HG03045 (cell line): ENCODE data around the gene TNFRSF8.

Experiments
- ATAC-seq: cut with Tn5 transposase; IDR thresholded peaks from one replicate; pipeline ENCODE4 v1.9.1; 2021; ENCODE audit warnings: mild to moderate bottlenecking, moderate library complexity; ENCODE audit not compliant: unreplicated experiment

The TNFRSF8 gene

GRCh38 chr1:12140515-12141162 is 77.5 kb downstream of the TNFRSF8 start:
- no peak for ATAC-seq

GRCh38 chr1:12141163-12141850 is 78.2 kb downstream of the TNFRSF8 start:
- no peak for ATAC-seq

- ATAC-seq = no peak
Observed at GRCh38 chr1:12142141-12142823, 79.2 kb downstream of the TNFRSF8 start.

GRCh38 chr1:12142891-12143630 is 80.0 kb downstream of the TNFRSF8 start:
- ATAC-seq = no peak

- no peak for ATAC-seq
Observed at GRCh38 chr1:12143631-12144155, 80.6 kb downstream of the TNFRSF8 start.

GRCh38 chr1:12144236-12144635 is 81.1 kb downstream of the TNFRSF8 start:
- ATAC-seq = no peak

- ATAC-seq = no peak
Observed at GRCh38 chr1:12144969-12145368, 81.9 kb downstream of the TNFRSF8 start.

- no peak for ATAC-seq
Observed at GRCh38 chr1:12145616-12146342, 82.7 kb downstream of the TNFRSF8 start.

GRCh38 chr1:12146343-12147112 is 83.4 kb downstream of the TNFRSF8 start:
- no peak for ATAC-seq

GRCh38 chr1:12147201-12147701 is 84.1 kb downstream of the TNFRSF8 start:
- ATAC-seq = no peak

- ATAC-seq = no peak
Observed at GRCh38 chr1:12148160-12148957, 85.3 kb downstream of the TNFRSF8 start.

- no peak for ATAC-seq
Observed at GRCh38 chr1:12148958-12149790, 86.1 kb downstream of the TNFRSF8 start.

- ATAC-seq = no peak
Observed at GRCh38 chr1:12149791-12150175, 86.7 kb downstream of the TNFRSF8 start.

- no peak for ATAC-seq
Observed at GRCh38 chr1:12150456-12151200, 87.5 kb downstream of the TNFRSF8 start.

GRCh38 chr1:12151465-12151864 is 88.4 kb downstream of the TNFRSF8 start:
- ATAC-seq = no peak

- ATAC-seq = peak; percentile 73
Observed at GRCh38 chr1:12152113-12152891, 89.2 kb downstream of the TNFRSF8 start.
